K562 (cell line): ENCODE measurements around the gene ICAM3. TPM values are rescaled to one million over a fixed set of nuclear protein-coding genes. Genes with fewer than 3 reads are reported as not detected.

Experiments used
- ADNP ChIP-seq: fragments of 200-800 bp; sonication (Bioruptor generic); IDR thresholded peaks from 2 replicates; pipeline ENCODE4 v1.6.1; 2016; ENCODE audit warnings: missing genetic modification characterization, missing compliant biosample characterization
- BHLHE40 ChIP-seq: IDR thresholded peaks from 2 replicates; pipeline ENCODE4 v1.6.1; 2011; ENCODE audit warnings: low read length, improper control_type of control experiment
- CTBP1 ChIP-seq: fragments of 450-650 bp; IDR thresholded peaks from 2 replicates; pipeline ENCODE4 v1.6.1; 2016; ENCODE audit warnings: borderline replicate concordance
- KDM4B ChIP-seq, 2 experiments: fragments of 450-650 bp in 1 of 2; sonication (generic) in 1 of 2; IDR thresholded peaks; 2 replicates each; pipeline ENCODE4 v1.6.1; 2016 to 2017; ENCODE audit warnings: borderline replicate concordance in 2 of 2, antibody characterized with exemption in 1 of 2, low read depth in 1 of 2, mild to moderate bottlenecking in 1 of 2
- MXI1 ChIP-seq: IDR thresholded peaks from 2 replicates; pipeline ENCODE4 v1.6.1; 2011; ENCODE audit warnings: low read depth, mild to moderate bottlenecking, improper control_type of control experiment, low read length
- SETDB1 ChIP-seq: IDR thresholded peaks from one replicate; pipeline ENCODE4 v1.6.1; 2012; ENCODE audit warnings: low read length, control low read depth, inconsistent platforms
- SLC30A9 ChIP-seq: fragments of 250-450 bp; sonication (Bioruptor Pico); IDR thresholded peaks from 2 replicates; pipeline ENCODE4 v1.8.0; 2022; ENCODE audit warnings: mild to moderate bottlenecking, moderate library complexity
- SMAD1 ChIP-seq: fragments of 150-350 bp; IDR thresholded peaks from 2 replicates; pipeline ENCODE4 v1.6.1; 2014; ENCODE audit warnings: low read length, low read depth; ENCODE audit not compliant: partially characterized antibody
- TAF9B ChIP-seq: fragments of 450-650 bp; IDR thresholded peaks from 2 replicates; pipeline ENCODE4 v1.6.1; 2018; ENCODE audit warnings: mild to moderate bottlenecking; ENCODE audit not compliant: partially characterized antibody
- ZFX ChIP-seq: sonication (generic); formaldehyde crosslinking; IDR thresholded peaks from 2 replicates; pipeline ENCODE4 v1.8.0; 2022; ENCODE audit warnings: mild to moderate bottlenecking, missing genetic modification reagents, moderate library complexity
- ZNF232 ChIP-seq: sonication (generic); formaldehyde crosslinking; IDR thresholded peaks from 2 replicates; pipeline ENCODE4 v1.8.0; 2022; ENCODE audit warnings: mild to moderate bottlenecking, missing genetic modification reagents
- ZNF589 ChIP-seq: fragments of 200-800 bp; sonication (Bioruptor generic); IDR thresholded peaks from 2 replicates; pipeline ENCODE4 v1.6.1; 2016; ENCODE audit warnings: low read depth, missing genetic modification characterization, missing compliant biosample characterization
- ZNF609 ChIP-seq: sonication (generic); formaldehyde crosslinking; IDR thresholded peaks from 2 replicates; pipeline ENCODE4 v1.8.1; 2023; ENCODE audit warnings: missing genetic modification reagents, mild to moderate bottlenecking, borderline replicate concordance
- polyA plus RNA-seq, 8 experiments: library from polyadenylated mRNA; depleted of rRNA in 4 of 8; stranded (reverse) in 5 of 8; unstranded in 3 of 8; fragments of >200 nt; fragmentation: Nextera tagmentation in 2 of 8; fragmentation: Illumina TruSeq in 1 of 8; extraction: Ambion mirVana in 2 of 8; extraction: Trizol in 1 of 8; gene quantifications; 2 replicates each; pipeline versions ENCODE4 v1.2.1 to v1.2.3, GENCODE V29; 2011 to 2014; ENCODE audit warnings: inconsistent platforms in 1 of 8, missing spikeins in 1 of 8
- total RNA-seq, 7 experiments: library from RNA; depleted of rRNA in 6 of 7; stranded (reverse); fragments of >200 nt in 6 of 7; fragmentation: Illumina TruSeq in 2 of 7; extraction: Trizol in 2 of 7; gene quantifications; 2 replicates each; pipeline versions ENCODE4 v1.2.1 to v1.2.3, GENCODE V29; 2011 to 2021; ENCODE audit warnings: low replicate concordance in 1 of 7
- TF ChIP-seq, protein P1 (sequence below): fragments of 450-650 bp; formaldehyde crosslinking; IDR thresholded peaks from 2 replicates; pipeline ENCODE4 v1.4.0; 2020; ENCODE audit warnings: mild to moderate bottlenecking, moderate library complexity
- TF ChIP-seq, protein P2 (sequence below): sonication (generic); formaldehyde crosslinking; IDR thresholded peaks from 2 replicates; pipeline ENCODE4 v1.8.0; 2023; ENCODE audit warnings: mild to moderate bottlenecking, missing genetic modification reagents

The ICAM3 gene
- total and polyA plus RNA-seq, 9 of the 15 experiments (the other 6 are each of a cell fraction or from before 2014, with no cell fraction given) = 6.5 to 39.5 (median 24.2) TPM

DNA sequence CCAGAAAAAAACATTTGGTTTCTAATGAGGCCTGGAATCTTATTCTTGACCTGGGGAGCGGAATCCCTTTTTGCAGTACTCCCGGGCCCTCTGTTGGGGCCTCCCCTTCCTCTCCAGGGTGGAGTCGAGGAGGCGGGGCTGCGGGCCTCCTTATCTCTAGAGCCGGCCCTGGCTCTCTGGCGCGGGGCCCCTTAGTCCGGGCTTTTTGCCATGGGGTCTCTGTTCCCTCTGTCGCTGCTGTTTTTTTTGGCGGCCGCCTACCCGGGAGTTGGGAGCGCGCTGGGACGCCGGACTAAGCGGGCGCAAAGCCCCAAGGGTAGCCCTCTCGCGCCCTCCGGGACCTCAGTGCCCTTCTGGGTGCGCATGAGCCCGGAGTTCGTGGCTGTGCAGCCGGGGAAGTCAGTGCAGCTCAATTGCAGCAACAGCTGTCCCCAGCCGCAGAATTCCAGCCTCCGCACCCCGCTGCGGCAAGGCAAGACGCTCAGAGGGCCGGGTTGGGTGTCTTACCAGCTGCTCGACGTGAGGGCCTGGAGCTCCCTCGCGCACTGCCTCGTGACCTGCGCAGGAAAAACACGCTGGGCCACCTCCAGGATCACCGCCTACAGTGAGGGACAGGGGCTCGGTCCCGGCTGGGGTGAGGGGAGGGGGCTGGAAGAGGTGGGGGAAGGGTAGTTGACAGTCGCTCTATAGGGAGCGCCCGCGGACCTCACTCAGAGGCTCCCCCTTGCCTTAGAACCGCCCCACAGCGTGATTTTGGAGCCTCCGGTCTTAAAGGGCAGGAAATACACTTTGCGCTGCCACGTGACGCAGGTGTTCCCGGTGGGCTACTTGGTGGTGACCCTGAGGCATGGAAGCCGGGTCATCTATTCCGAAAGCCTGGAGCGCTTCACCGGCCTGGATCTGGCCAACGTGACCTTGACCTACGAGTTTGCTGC lies 52.4 kb downstream of the ICAM3 start, which contains the start of gene ICAM4 (continued):
- TF ChIP-seq SMAD1 = peak; percentile 52
- 0 out of 2 replicates have a peak, but pooled peaks have one; percentile 22 for TF ChIP-seq MXI1
- no peak for TF ChIP-seq SLC30A9
- no peak for TF ChIP-seq ZNF609 (CRISPR knock-in tag)
- TF ChIP-seq ZNF232 (CRISPR knock-in tag) = peak; percentile 76; the same call in 1 of the 2 replicates
- TF ChIP-seq CTBP1 = peak; percentile 21; the same call in 1 of the 2 replicates
- TF ChIP-seq ZNF589 (CRISPR knock-in tag) = peak; percentile 58; the same call in 1 of the 2 replicates
- TF ChIP-seq ZFX = peak; percentile 41
- TF ChIP-seq, protein P1, sequence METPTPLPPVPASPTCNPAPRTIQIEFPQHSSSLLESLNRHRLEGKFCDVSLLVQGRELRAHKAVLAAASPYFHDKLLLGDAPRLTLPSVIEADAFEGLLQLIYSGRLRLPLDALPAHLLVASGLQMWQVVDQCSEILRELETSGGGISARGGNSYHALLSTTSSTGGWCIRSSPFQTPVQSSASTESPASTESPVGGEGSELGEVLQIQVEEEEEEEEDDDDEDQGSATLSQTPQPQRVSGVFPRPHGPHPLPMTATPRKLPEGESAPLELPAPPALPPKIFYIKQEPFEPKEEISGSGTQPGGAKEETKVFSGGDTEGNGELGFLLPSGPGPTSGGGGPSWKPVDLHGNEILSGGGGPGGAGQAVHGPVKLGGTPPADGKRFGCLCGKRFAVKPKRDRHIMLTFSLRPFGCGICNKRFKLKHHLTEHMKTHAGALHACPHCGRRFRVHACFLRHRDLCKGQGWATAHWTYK = peak; percentile 76; the same call in 1 of the 2 replicates
- TF ChIP-seq, protein P2, sequence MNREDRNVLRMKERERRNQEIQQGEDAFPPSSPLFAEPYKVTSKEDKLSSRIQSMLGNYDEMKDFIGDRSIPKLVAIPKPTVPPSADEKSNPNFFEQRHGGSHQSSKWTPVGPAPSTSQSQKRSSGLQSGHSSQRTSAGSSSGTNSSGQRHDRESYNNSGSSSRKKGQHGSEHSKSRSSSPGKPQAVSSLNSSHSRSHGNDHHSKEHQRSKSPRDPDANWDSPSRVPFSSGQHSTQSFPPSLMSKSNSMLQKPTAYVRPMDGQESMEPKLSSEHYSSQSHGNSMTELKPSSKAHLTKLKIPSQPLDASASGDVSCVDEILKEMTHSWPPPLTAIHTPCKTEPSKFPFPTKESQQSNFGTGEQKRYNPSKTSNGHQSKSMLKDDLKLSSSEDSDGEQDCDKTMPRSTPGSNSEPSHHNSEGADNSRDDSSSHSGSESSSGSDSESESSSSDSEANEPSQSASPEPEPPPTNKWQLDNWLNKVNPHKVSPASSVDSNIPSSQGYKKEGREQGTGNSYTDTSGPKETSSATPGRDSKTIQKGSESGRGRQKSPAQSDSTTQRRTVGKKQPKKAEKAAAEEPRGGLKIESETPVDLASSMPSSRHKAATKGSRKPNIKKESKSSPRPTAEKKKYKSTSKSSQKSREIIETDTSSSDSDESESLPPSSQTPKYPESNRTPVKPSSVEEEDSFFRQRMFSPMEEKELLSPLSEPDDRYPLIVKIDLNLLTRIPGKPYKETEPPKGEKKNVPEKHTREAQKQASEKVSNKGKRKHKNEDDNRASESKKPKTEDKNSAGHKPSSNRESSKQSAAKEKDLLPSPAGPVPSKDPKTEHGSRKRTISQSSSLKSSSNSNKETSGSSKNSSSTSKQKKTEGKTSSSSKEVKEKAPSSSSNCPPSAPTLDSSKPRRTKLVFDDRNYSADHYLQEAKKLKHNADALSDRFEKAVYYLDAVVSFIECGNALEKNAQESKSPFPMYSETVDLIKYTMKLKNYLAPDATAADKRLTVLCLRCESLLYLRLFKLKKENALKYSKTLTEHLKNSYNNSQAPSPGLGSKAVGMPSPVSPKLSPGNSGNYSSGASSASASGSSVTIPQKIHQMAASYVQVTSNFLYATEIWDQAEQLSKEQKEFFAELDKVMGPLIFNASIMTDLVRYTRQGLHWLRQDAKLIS (CRISPR knock-in tag) = peak; percentile 25; the same call in 1 of the 2 replicates
- TF ChIP-seq KDM4B (IDR thresholded peaks at IDR 0.05; ENCODE audit: borderline replicate concordance in 2 of 2, low read depth in 1 of 2) = 0 out of 4 replicates have a peak, but pooled peaks of 1 of the 2 experiments have one; percentile 9
- TF ChIP-seq ADNP (tag) = peak; percentile 44; the same call in 1 of the 2 replicates
- peak; percentile 5; the same call in 1 of the 2 replicates for TF ChIP-seq BHLHE40
- no peak for TF ChIP-seq SETDB1
- peak; percentile 49 for TF ChIP-seq TAF9B
